HG02885 (cell line): ENCODE measurements around the gene ATG101.
A peak's percentile ranks its signal among the peaks of the same experiment; 100 is the strongest.

Source experiments
- ATAC-seq: cut with Tn5 transposase; IDR thresholded peaks from one replicate; pipeline ENCODE4 v1.9.1; 2021; ENCODE audit warnings: mild to moderate bottlenecking; ENCODE audit not compliant: unreplicated experiment, poor library complexity

Gene ATG101

GRCh38 chr12:52041035-52041434 is 28.7 kb upstream of the ATG101 start:
- no peak for ATAC-seq

- ATAC-seq = no peak
These were observed 28.1 kb upstream of the ATG101 start for GRCh38 chr12:52041695-52042123.

- ATAC-seq = no peak
These were observed 26.9 kb upstream of the ATG101 start for GRCh38 chr12:52042706-52043385.

- ATAC-seq = no peak
These were observed 26.2 kb upstream of the ATG101 start for GRCh38 chr12:52043386-52044212.

GRCh38 chr12:52044292-52044983 is 25.3 kb upstream of the ATG101 start:
- ATAC-seq = no peak

GRCh38 chr12:52045794-52046199 is 24.0 kb upstream of the ATG101 start:
- ATAC-seq = no peak

- ATAC-seq = no peak
These were observed 22.9 kb upstream of the ATG101 start for GRCh38 chr12:52046859-52047258.

- no peak for ATAC-seq
These were observed 20.5 kb upstream of the ATG101 start for GRCh38 chr12:52049286-52049685.

GRCh38 chr12:52049688-52050087 is 20.1 kb upstream of the ATG101 start:
- no peak for ATAC-seq

GRCh38 chr12:52050116-52050757 is 19.5 kb upstream of the ATG101 start:
- no peak for ATAC-seq

GRCh38 chr12:52050758-52051541 is 18.8 kb upstream of the ATG101 start, which contains the start of gene NR4A1:
NR4A1 (plus strand) TSS chr12:52051442; CDS start chr12:52054329, 2,887 bp downstream.
- ATAC-seq = peak; percentile 90

GRCh38 chr12:52052468-52053186 is 17.2 kb upstream of the ATG101 start:
- no peak for ATAC-seq

- no peak for ATAC-seq
These were observed 16.1 kb upstream of the ATG101 start for GRCh38 chr12:52053536-52054209.

- ATAC-seq = no peak
These were observed 15.4 kb upstream of the ATG101 start for GRCh38 chr12:52054231-52054832.

GRCh38 chr12:52054833-52055730 is 14.7 kb upstream of the ATG101 start:
- no peak for ATAC-seq

GRCh38 chr12:52055731-52056711 is 13.8 kb upstream of the ATG101 start:
- no peak for ATAC-seq
